ENCODE measurements around the gene ATPAF1. TPM values are rescaled to one million over a fixed set of nuclear protein-coding genes. Genes with fewer than 3 reads are reported as not detected.
"Not testable (repeated sequence)": the region's sequence is repeated elsewhere in the genome, so short reads cannot be mapped to it uniquely, and the experiment has no call there.

ATPAF1 gene
- total RNA-seq, 1 donor from 2014 or later, result 29.2 TPM

- H3K4me3 ChIP-seq (ENCODE audit: low read depth, low read length), result no peak overlapping the region
- TF ChIP-seq, protein P1, sequence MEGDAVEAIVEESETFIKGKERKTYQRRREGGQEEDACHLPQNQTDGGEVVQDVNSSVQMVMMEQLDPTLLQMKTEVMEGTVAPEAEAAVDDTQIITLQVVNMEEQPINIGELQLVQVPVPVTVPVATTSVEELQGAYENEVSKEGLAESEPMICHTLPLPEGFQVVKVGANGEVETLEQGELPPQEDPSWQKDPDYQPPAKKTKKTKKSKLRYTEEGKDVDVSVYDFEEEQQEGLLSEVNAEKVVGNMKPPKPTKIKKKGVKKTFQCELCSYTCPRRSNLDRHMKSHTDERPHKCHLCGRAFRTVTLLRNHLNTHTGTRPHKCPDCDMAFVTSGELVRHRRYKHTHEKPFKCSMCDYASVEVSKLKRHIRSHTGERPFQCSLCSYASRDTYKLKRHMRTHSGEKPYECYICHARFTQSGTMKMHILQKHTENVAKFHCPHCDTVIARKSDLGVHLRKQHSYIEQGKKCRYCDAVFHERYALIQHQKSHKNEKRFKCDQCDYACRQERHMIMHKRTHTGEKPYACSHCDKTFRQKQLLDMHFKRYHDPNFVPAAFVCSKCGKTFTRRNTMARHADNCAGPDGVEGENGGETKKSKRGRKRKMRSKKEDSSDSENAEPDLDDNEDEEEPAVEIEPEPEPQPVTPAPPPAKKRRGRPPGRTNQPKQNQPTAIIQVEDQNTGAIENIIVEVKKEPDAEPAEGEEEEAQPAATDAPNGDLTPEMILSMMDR (IDR thresholded peaks at IDR 0.05; ENCODE audit: insufficient read depth, low read length, severe bottlenecking), result no peak
- H3K27me3 ChIP-seq (ENCODE audit: control insufficient read depth, insufficient read depth, low read length), result no peaks in the 10 kb centered on the region
- peaks cover 11% of the 10 kb centered on the region for H3K36me3 ChIP-seq (ENCODE audit: control insufficient read depth, insufficient read depth, low read length)
- DNase-seq (ENCODE audit: low read depth) (no peak), FAIRE-seq (no peak)
Observed at GRCh38 chr1:46703927-46704641, 35.9 kb upstream of the ATPAF1 start.

DNA sequence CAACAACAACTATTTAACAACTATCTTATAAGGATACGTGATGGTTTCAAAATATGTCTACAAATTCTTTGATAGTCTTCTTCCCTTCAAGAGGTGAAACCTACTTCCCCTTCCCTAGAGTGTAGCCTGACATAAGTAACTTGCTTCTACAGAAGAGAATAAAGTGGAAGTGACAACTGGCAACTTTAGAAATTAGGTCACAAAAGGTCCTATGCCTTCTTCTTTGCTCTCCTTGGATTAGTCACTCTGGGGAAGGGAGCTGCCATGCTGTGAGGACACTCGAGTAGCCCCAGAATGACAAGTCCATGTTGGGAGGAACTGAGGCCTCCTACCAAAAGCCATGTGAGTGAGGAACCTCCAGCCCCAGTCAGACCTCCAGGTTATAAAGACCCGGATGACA lies 31.5 kb upstream of the ATPAF1 start:
- Histone ChIP-seq H3K36me3 (ENCODE audit: control insufficient read depth, insufficient read depth, low read length) (peaks cover 17% of the 10 kb centered on the region), H3K4me3 (ENCODE audit: low read depth, low read length) (no peak overlapping the region), H3K27me3 (ENCODE audit: control insufficient read depth, insufficient read depth, low read length) (no peaks in the 10 kb centered on the region)
- FAIRE-seq (no peak), DNase-seq (ENCODE audit: low read depth) (no peak)
- TF ChIP-seq, protein P1 (IDR thresholded peaks at IDR 0.05; ENCODE audit: insufficient read depth, low read length, severe bottlenecking), result no peak

DNA sequence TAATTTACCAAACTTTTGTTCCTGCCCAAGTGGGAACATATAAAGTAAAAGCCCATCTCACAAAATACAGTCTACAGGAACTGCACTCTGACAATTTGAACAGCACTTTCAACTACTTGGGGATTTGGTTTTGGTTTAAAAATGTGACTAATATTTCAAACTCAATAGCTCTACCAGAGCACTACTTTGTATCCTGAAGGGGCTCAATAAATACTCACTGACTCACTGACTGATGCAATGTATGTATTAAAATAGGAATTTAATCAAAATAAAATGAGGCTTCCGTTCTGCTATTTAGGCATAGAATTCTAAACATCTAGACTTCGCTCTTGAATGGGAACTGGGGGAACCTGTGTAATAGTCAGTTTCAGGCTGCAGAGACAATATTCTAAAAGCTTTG lies 28.9 kb upstream of the ATPAF1 start:
- DNase-seq (ENCODE audit: low read depth) (no peak), FAIRE-seq (no peak)
- Histone ChIP-seq H3K27me3 (ENCODE audit: control insufficient read depth, insufficient read depth, low read length) (no peaks in the 10 kb centered on the region), H3K36me3 (ENCODE audit: control insufficient read depth, insufficient read depth, low read length) (peaks cover 14% of the 10 kb centered on the region), H3K4me3 (ENCODE audit: low read depth, low read length) (no peak overlapping the region)
- TF ChIP-seq, protein P1 (IDR thresholded peaks at IDR 0.05; ENCODE audit: insufficient read depth, low read length, severe bottlenecking), result no peak

- not testable (repeated sequence) for H3K4me3 ChIP-seq (ENCODE audit: low read depth, low read length); DNase-seq (ENCODE audit: low read depth); H3K27me3 ChIP-seq (ENCODE audit: control insufficient read depth, insufficient read depth, low read length); FAIRE-seq
- peaks cover 21% of the 10 kb centered on the region for H3K36me3 ChIP-seq (ENCODE audit: control insufficient read depth, insufficient read depth, low read length)
Observed at GRCh38 chr1:46694676-46695075, 26.5 kb upstream of the ATPAF1 start.

DNA sequence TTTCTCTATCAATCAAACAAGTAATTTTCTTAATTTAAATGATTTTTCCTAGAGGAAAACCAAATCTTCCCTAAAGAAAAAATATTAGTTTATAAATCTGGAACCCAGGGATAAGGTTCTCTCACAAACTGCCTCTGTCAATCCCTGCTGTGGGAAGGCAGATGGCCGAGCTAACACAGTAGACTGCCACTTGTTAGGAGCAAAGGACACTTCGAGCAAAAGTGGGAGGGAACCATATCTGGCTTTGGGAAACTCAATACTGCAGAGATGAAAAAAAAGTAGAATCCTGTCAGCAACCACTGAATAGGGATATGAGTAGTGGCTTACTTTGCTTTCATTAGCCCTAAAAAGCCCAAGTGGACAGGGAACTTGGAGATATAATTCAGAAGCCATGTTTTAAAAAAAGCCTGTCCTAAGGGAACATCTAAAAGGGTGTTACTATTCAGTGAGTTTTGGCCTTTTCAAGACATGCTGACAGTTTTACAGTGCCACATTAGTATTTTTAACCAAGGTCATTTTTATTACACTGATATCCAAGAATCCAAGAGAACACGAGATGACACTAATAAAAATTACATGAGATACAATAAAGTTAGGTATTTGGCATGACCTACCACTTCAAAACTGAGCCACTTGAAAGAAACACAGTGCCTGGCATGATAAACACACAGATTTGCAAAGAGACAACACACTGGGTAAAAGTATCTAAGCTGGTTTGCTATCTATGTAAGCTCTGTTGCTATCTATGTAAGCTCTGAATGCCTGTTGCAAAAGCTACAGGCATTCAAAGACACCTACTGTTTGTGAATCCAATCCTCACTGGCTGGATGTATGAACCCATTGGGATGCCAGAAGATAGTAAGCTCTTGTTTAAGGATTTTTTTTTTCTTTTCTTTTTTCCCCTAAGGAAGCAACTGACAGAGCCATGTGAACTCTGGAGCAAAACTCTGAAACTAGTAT lies 24.9 kb upstream of the ATPAF1 start:
- DNase-seq (ENCODE audit: low read depth), result no peak
- H3K27me3 ChIP-seq (ENCODE audit: control insufficient read depth, insufficient read depth, low read length), result no peaks in the 10 kb centered on the region
- TF ChIP-seq, protein P1 (IDR thresholded peaks at IDR 0.05; ENCODE audit: insufficient read depth, low read length, severe bottlenecking), result no peak
- H3K4me3 ChIP-seq (ENCODE audit: low read depth, low read length), result no peak overlapping the region
- H3K36me3 ChIP-seq (ENCODE audit: control insufficient read depth, insufficient read depth, low read length), result peaks cover 27% of the 10 kb centered on the region
- FAIRE-seq, result no peak
